IMR-90 (cell line): ENCODE measurements around the gene SLC29A2. TPM values are rescaled to one million over a fixed set of nuclear protein-coding genes. Genes with fewer than 3 reads are reported as not detected.

Experiments
- ATAC-seq: fragments of 200-7000 bp; cut with Tn5 transposase; 2 replicates; pipeline ENCODE4 v1.9.1; 2020; ENCODE audit warnings: low read depth, mild to moderate bottlenecking, moderate library complexity
- BruUV-seq: library from RNA; stranded (reverse); fragments of 400-500 nt; replicated peaks from 2 replicates; lab custom pipeline; 2021; lab: Mats Ljungman, UMichigan
- CTCF ChIA-PET: fragments of 300-600 bp; formaldehyde crosslinking; extraction: SDS; loops from one replicate; lab custom pipeline; 2021; ENCODE audit warnings: antibody characterized with exemption; lab: Yijun Ruan, JAX
- POLR2A ChIA-PET: fragments of 300-600 bp; sonication (Branson Sonifier 250); formaldehyde crosslinking; loops from one replicate; lab custom pipeline; 2022; ENCODE audit warnings: antibody characterized with exemption; ENCODE audit not compliant: unreplicated experiment; lab: Charles Lee
- DNase-seq: peaks from one replicate; pipeline ENCODE4 v3.0.0; 2013
- H2AFZ ChIP-seq: replicated peaks from 2 replicates; pipeline ENCODE3; 2013; ENCODE audit warnings: low read length, mild to moderate bottlenecking; ENCODE audit not compliant: poor library complexity
- H2AK5ac ChIP-seq: 2 replicates; pipeline ENCODE4 v1.6.1; 2013; ENCODE audit warnings: low read depth, low read length, inconsistent platforms
- H2AK9ac ChIP-seq: replicated peaks from 2 replicates; pipeline ENCODE3; 2013; ENCODE audit warnings: mild to moderate bottlenecking, low read depth, low read length, moderate library complexity; ENCODE audit not compliant: poor library complexity
- H2BK120ac ChIP-seq: 2 replicates; pipeline ENCODE4 v1.6.1; 2013; ENCODE audit warnings: low read depth, low read length, inconsistent platforms
- H2BK15ac ChIP-seq: 3 replicates; pipeline ENCODE4 v1.6.1; 2013; ENCODE audit warnings: low read depth, low read length, inconsistent platforms
- H2BK20ac ChIP-seq: 2 replicates; pipeline ENCODE4 v1.6.1; 2013; ENCODE audit warnings: low read depth, mild to moderate bottlenecking, inconsistent platforms, low read length, moderate library complexity
- H2BK5ac ChIP-seq: 2 replicates; pipeline ENCODE4 v1.6.1; 2013; ENCODE audit warnings: mild to moderate bottlenecking, low read depth, low read length, inconsistent platforms; ENCODE audit not compliant: poor library complexity, severe bottlenecking
- H3K14ac ChIP-seq: replicated peaks from 2 replicates; pipeline ENCODE4 v1.6.1; 2013; ENCODE audit warnings: low read depth, low read length, inconsistent platforms
- H3K18ac ChIP-seq: 2 replicates; pipeline ENCODE4 v1.6.1; 2013; ENCODE audit warnings: low read depth, low read length, control low read depth
- H3K23ac ChIP-seq: 2 replicates; pipeline ENCODE4 v1.6.1; 2013; ENCODE audit warnings: low read depth, low read length, inconsistent platforms
- H3K27ac ChIP-seq: 2 replicates; pipeline ENCODE4 v1.5.1; 2013; ENCODE audit warnings: mild to moderate bottlenecking, control low read depth, low read length; ENCODE audit not compliant: insufficient read depth
- H3K27me3 ChIP-seq: 2 replicates; pipeline ENCODE4 v1.6.1; 2013; ENCODE audit warnings: low read length; ENCODE audit not compliant: control insufficient read depth, insufficient read depth
- H3K36me3 ChIP-seq: 2 replicates; pipeline ENCODE4 v1.6.1; 2013; ENCODE audit warnings: low read length, mixed read lengths; ENCODE audit not compliant: control insufficient read depth, insufficient read depth
- H3K4ac ChIP-seq: 2 replicates; pipeline ENCODE4 v1.6.1; 2013; ENCODE audit warnings: low read depth, low read length, inconsistent platforms
- H3K4me1 ChIP-seq: 2 replicates; pipeline ENCODE4 v1.6.1; 2013; ENCODE audit warnings: low read length, mixed read lengths; ENCODE audit not compliant: control insufficient read depth, insufficient read depth
- H3K4me2 ChIP-seq: 2 replicates; pipeline ENCODE4 v1.6.1; 2013; ENCODE audit warnings: low read depth, mild to moderate bottlenecking, control low read depth, low read length, moderate library complexity
- H3K4me3 ChIP-seq: 2 replicates; pipeline ENCODE4 v1.5.1; 2013; ENCODE audit warnings: low read depth, mild to moderate bottlenecking, control low read depth, low read length, moderate library complexity; ENCODE audit not compliant: insufficient read depth
- H3K56ac ChIP-seq: 2 replicates; pipeline ENCODE4 v1.6.1; 2013; ENCODE audit warnings: low read length, inconsistent platforms; ENCODE audit not compliant: insufficient read depth; ENCODE audit errors: extremely low read depth
- H3K79me1 ChIP-seq, 2 experiments: 2 replicates each; pipeline ENCODE4 v1.6.1; 2013; ENCODE audit warnings: low read length in 2 of 2, inconsistent platforms in 1 of 2, low read depth in 1 of 2
- H3K9ac ChIP-seq: 2 replicates; pipeline ENCODE4 v1.6.1; 2013; ENCODE audit warnings: low read depth, low read length, control low read depth
- H3K9me1 ChIP-seq: 2 replicates; pipeline ENCODE4 v1.6.1; 2013; ENCODE audit warnings: low read length, inconsistent platforms; ENCODE audit not compliant: insufficient read depth
- H3K9me3 ChIP-seq: 2 replicates; pipeline ENCODE4 v1.6.1; 2013; ENCODE audit warnings: low read length; ENCODE audit not compliant: control insufficient read depth, insufficient read depth
- H4K20me1 ChIP-seq: 2 replicates; pipeline ENCODE4 v1.6.1; 2013; ENCODE audit warnings: low read length, inconsistent platforms; ENCODE audit not compliant: insufficient read depth
- H4K5ac ChIP-seq: 2 replicates; pipeline ENCODE4 v1.6.1; 2013; ENCODE audit warnings: mild to moderate bottlenecking, low read depth, low read length, control low read depth
- H4K8ac ChIP-seq, 2 experiments: 2 replicates each; pipeline ENCODE4 v1.6.1; 2013; ENCODE audit warnings: low read depth in 2 of 2, low read length in 2 of 2, control low read depth in 1 of 2, inconsistent platforms in 1 of 2
- H4K91ac ChIP-seq: 2 replicates; pipeline ENCODE4 v1.6.1; 2013; ENCODE audit warnings: low read depth, low read length, inconsistent platforms; ENCODE audit not compliant: insufficient read depth
- CEBPB ChIP-seq: IDR thresholded peaks from 2 replicates; pipeline ENCODE4 v1.6.1; 2012; ENCODE audit warnings: low read depth, low read length, improper control_type of control experiment
- CHD1 ChIP-seq: IDR thresholded peaks from 2 replicates; pipeline ENCODE4 v1.6.1; 2012; ENCODE audit warnings: low read depth, low read length, improper control_type of control experiment
- ELK1 ChIP-seq: fragments of 150-350 bp; IDR thresholded peaks from 2 replicates; pipeline ENCODE4 v1.6.1; 2016; ENCODE audit warnings: low read depth, mild to moderate bottlenecking, low read length, moderate library complexity, borderline replicate concordance
- FOS ChIP-seq: fragments of 150-350 bp; IDR thresholded peaks from 2 replicates; pipeline ENCODE4 v1.6.1; 2016; ENCODE audit warnings: low read depth, low read length
- MAFK ChIP-seq: IDR thresholded peaks from 2 replicates; pipeline ENCODE4 v1.6.1; 2012; ENCODE audit warnings: low read depth, low read length, improper control_type of control experiment
- MXI1 ChIP-seq: IDR thresholded peaks from 2 replicates; pipeline ENCODE4 v1.6.1; 2012; ENCODE audit warnings: low read depth, mild to moderate bottlenecking, low read length, moderate library complexity, borderline replicate concordance
- NFE2L2 ChIP-seq: fragments of 150-350 bp; IDR thresholded peaks from 2 replicates; pipeline ENCODE4 v1.6.1; 2016; ENCODE audit warnings: low read depth, mild to moderate bottlenecking, low read length
- POLR2A ChIP-seq: IDR thresholded peaks from 2 replicates; pipeline ENCODE4 v1.6.1; 2012; ENCODE audit warnings: mild to moderate bottlenecking, low read depth, low read length
- RAD21 ChIP-seq: IDR thresholded peaks from 2 replicates; pipeline ENCODE4 v1.6.1; 2012; ENCODE audit warnings: low read length, improper control_type of control experiment
- RCOR1 ChIP-seq: IDR thresholded peaks from 2 replicates; pipeline ENCODE4 v1.6.1; 2012; ENCODE audit warnings: mild to moderate bottlenecking, low read length, improper control_type of control experiment; ENCODE audit not compliant: insufficient replicate concordance
- SMC3 ChIP-seq: fragments of 150-350 bp; IDR thresholded peaks from 2 replicates; pipeline ENCODE4 v1.6.1; 2016; ENCODE audit warnings: low read depth, mild to moderate bottlenecking, antibody characterized with exemption, low read length, moderate library complexity
- USF2 ChIP-seq: fragments of 150-350 bp; IDR thresholded peaks from 2 replicates; pipeline ENCODE4 v1.6.1; 2017; ENCODE audit warnings: mild to moderate bottlenecking, antibody characterized with exemption, low read length, low read depth
- WGBS, 2 experiments: methylation state at CpG; one replicate each; pipeline versions ENCODE4 v1.1.5 to v1.1.7; 2013; ENCODE audit warnings: missing lambda C conversion rate in 2 of 2; ENCODE audit not compliant: insufficient read length in 1 of 2; ENCODE audit errors: extremely low coverage in 2 of 2; 5-methylcytosine and 5-hydroxymethylcytosine counted together
- dilution Hi-C: fragments of 300-500 bp; cut with HindIII; formaldehyde crosslinking; loops from one replicate; pipeline ENCODE4 v1.14.3; 2018; ENCODE audit warnings: low sequenced_read_pairs; ENCODE audit not compliant: unreplicated experiment
- in situ Hi-C: fragments of 300-500 bp; cut with MboI; formaldehyde crosslinking; loops from 3 replicates; pipeline ENCODE4 v1.14.3; 2019; ENCODE audit warnings: low sequenced_read_pairs, inconsistent platforms, mixed read lengths
- intact Hi-C: fragments of 100-400 bp; cut with micrococcal nuclease; formaldehyde crosslinking; loops from 2 replicates; pipeline ENCODE4 v1.10.0; 2022
- polyA plus RNA-seq, 3 experiments: library from polyadenylated mRNA; depleted of rRNA; stranded (reverse); fragments of >200 nt; gene quantifications; 2 replicates each; pipeline ENCODE4 v1.2.3, GENCODE V29; 2012; ENCODE audit warnings: low replicate concordance in 1 of 3
- total RNA-seq: library from RNA; depleted of rRNA; stranded (reverse); fragments of >200 nt; gene quantifications from 2 replicates; pipeline ENCODE4 v1.2.3, GENCODE V29; 2012
- TF ChIP-seq, protein P1 (sequence below): conservative IDR thresholded peaks from 2 replicates; pipeline ENCODE4 v1.5.1; 2012; ENCODE audit warnings: mild to moderate bottlenecking, low read depth, low read length, improper control_type of control experiment

SLC29A2 gene
- total and polyA plus RNA-seq, 2 of the 4 experiments (the other 2 are of a cell fraction) = under 0.01 to 1.2 TPM

DNA sequence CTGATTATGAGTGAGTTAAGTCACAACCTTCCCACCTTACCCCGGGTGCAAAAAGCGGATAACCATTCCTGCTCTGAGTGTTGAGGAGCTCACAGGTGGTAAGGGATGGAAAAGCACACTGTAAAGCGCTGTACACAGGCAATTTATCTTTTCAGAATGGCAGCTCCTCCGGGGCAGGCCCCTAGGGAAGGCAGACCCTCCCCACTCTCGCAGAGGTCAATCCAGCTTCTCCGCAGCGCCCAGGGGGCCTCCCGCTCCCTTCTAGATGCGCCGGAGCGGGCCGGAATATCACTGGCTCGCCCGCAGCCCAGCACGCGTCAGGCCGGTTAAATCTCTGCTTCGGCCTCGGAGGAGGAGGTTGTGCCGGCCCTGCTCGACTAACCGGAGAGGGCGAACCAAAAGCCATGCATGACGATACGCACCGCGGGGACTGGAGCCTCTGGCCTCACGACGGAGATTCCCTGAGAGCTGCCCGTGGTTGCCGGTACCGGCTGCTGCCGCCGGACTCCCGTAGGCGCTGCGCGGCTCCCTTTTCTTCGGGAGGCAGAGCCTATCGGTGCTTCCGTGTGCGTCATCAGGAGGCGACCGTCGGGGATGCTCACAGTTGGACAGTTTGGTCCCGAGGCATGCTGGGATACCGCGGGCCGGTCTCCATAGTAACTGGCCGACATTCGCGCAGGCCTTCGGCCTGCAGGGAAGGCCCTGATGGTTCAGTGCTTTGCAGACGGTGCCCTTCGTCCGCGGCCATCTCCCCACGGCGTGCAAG lies 26.8 kb downstream of the SLC29A2 start, which contains the start of gene BRMS1:
TSS of gene BRMS1 (minus strand) at position 555 of the 766 bp plus-strand sequence. CDS start 2,870 bp downstream, outside the sequence.
- TSS peak; percentile 60 for BruUV-seq
- H3K4me3 ChIP-seq = peak within 1 kb of the TSS; percentile 85
- peak within 1 kb of the TSS; percentile 87 for H3K4ac ChIP-seq
- peak within 1 kb of the TSS; percentile 94 for H4K5ac ChIP-seq
- H3K14ac ChIP-seq = peak within 1 kb of the TSS; percentile 95
- H2AFZ ChIP-seq = peak within 1 kb of the TSS; percentile 96
- peak; percentile 75 for ATAC-seq
- H3K4me1 ChIP-seq = peaks cover 12% of the 10 kb centered on the region
- intact Hi-C loops = no loop called here
- peak within 1 kb of the TSS; percentile 72 for H3K56ac ChIP-seq
- peak within 1 kb of the TSS; percentile 72 for H2BK5ac ChIP-seq
- no peaks in the 10 kb centered on the region for H3K9me3 ChIP-seq
- WGBS, 2 experiments = 0% methylated on average over 41 of the region's 59 CpGs; no CpG with 5 or more reads in 1 of the 2 experiments
- ChIA-PET POLR2A (interaction anchor here (0.5 kb wide), 1 partner anchor 384 kb away, joined by 11 read pairs; no protein-coding TSS in a partner anchor), CTCF (interaction anchor here (0.6 to 1.8 kb wide), 4 partner anchors 9 to 42 kb away, joined by 3 to 6 read pairs (median 4); partner anchors contain the start of gene RIN1)
- H2BK120ac ChIP-seq = peak within 1 kb of the TSS; percentile 56; the same call in 1 of the 2 replicates
- no peaks in the 10 kb centered on the region for H3K27me3 ChIP-seq
- H2AK5ac ChIP-seq = peak within 1 kb of the TSS; percentile 82
- peak within 1 kb of the TSS; percentile 97 for H2AK9ac ChIP-seq
- peak within 1 kb of the TSS; percentile 79 for H3K27ac ChIP-seq
- in situ Hi-C loops = no loop called here
- H4K8ac ChIP-seq = peak within 1 kb of the TSS; percentile 75 to 98
- DNase-seq = peak; percentile 97
- peaks cover 17% of the 10 kb centered on the region for H4K20me1 ChIP-seq
- peaks cover 12% of the 10 kb centered on the region; the same call in 1 of the 2 replicates for H3K9me1 ChIP-seq
- H3K79me1 ChIP-seq = peaks cover 28 to 59% of the 10 kb centered on the region in 2 experiments
- peak within 1 kb of the TSS; percentile 32; the same call in 1 of the 2 replicates for H2BK20ac ChIP-seq
- H3K18ac ChIP-seq = no peak within 1 kb of the TSS
- no peak within 1 kb of the TSS for H2BK15ac ChIP-seq
- peak within 1 kb of the TSS; percentile 95 for H3K23ac ChIP-seq
- peaks cover 18% of the 10 kb centered on the region for H3K36me3 ChIP-seq
- dilution Hi-C loops = no loop called here
- H3K9ac ChIP-seq = peak within 1 kb of the TSS; percentile 97
- peak within 1 kb of the TSS; percentile 98 for H3K4me2 ChIP-seq
- peak within 1 kb of the TSS; percentile 58 for H4K91ac ChIP-seq
- peak; percentile 21; the same call in 1 of the 2 replicates for TF ChIP-seq FOS
- 0 out of 2 replicates have a peak, but pooled peaks have one; percentile 22 for TF ChIP-seq RAD21
- TF ChIP-seq MXI1 = peak; percentile 69; the same call in 1 of the 2 replicates
- TF ChIP-seq RCOR1 = no peak
- no peak for TF ChIP-seq CHD1
- no peak for TF ChIP-seq NFE2L2
- TF ChIP-seq MAFK = no peak
- TF ChIP-seq, protein P1, sequence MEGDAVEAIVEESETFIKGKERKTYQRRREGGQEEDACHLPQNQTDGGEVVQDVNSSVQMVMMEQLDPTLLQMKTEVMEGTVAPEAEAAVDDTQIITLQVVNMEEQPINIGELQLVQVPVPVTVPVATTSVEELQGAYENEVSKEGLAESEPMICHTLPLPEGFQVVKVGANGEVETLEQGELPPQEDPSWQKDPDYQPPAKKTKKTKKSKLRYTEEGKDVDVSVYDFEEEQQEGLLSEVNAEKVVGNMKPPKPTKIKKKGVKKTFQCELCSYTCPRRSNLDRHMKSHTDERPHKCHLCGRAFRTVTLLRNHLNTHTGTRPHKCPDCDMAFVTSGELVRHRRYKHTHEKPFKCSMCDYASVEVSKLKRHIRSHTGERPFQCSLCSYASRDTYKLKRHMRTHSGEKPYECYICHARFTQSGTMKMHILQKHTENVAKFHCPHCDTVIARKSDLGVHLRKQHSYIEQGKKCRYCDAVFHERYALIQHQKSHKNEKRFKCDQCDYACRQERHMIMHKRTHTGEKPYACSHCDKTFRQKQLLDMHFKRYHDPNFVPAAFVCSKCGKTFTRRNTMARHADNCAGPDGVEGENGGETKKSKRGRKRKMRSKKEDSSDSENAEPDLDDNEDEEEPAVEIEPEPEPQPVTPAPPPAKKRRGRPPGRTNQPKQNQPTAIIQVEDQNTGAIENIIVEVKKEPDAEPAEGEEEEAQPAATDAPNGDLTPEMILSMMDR = no peak
- TF ChIP-seq ELK1 = no peak
- 0 out of 2 replicates have a peak, but pooled peaks have one; percentile 22 for TF ChIP-seq USF2
- TF ChIP-seq SMC3 = no peak
- no peak for TF ChIP-seq CEBPB
- TF ChIP-seq POLR2A = peak; percentile 98
